NCI-H510A (cell line): ENCODE results near the gene ZBTB7C.

Source experiments
- DNase-seq: peaks from one replicate; lab custom pipeline; 2025; lab: John Stamatoyannopoulos, UW

The ZBTB7C gene

DNA sequence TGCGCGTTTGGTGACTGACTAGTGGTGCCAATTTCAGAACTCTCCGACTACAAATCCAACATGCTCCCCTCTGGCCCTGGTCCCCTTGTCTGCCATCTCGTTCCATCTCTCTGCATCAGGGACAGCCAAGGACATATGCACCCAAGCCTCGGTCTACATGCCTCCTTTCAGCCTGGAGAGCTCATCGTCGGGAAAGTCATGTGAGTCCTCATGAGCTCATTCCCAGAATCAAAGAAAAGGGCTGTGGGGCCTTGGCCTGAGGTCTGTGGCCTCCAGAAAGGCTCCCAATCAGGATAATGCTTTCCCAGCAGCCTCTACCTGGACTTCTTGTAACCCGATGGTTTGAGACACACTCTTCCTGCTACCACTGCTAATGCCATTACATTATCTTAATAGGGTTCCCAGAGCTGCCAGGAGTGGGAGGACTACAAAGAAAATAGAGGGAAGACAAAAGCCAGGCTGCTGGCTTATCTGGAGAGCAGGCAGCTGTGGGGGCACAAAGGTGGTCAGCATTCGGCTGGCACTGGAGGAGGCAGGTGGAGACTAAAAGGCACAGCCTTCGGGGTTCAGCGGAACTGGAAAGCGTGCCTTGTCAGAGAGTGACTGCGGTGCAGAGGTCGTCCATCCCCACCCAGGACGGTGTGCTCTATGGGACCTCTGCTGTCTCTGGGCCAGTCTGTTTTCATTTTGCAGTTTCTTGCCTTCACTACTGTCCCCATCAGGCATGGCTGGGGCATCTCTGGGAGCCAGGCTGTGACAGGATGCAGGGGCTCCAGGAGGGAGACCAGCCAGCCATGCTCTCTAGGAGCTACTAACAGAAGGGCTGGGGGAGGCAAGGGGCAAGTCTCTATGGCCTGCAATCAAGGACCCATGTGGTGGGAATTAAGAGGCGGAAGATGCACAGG is 374.3 kb downstream of the ZBTB7C start:
- DNase-seq: no peak

DNA sequence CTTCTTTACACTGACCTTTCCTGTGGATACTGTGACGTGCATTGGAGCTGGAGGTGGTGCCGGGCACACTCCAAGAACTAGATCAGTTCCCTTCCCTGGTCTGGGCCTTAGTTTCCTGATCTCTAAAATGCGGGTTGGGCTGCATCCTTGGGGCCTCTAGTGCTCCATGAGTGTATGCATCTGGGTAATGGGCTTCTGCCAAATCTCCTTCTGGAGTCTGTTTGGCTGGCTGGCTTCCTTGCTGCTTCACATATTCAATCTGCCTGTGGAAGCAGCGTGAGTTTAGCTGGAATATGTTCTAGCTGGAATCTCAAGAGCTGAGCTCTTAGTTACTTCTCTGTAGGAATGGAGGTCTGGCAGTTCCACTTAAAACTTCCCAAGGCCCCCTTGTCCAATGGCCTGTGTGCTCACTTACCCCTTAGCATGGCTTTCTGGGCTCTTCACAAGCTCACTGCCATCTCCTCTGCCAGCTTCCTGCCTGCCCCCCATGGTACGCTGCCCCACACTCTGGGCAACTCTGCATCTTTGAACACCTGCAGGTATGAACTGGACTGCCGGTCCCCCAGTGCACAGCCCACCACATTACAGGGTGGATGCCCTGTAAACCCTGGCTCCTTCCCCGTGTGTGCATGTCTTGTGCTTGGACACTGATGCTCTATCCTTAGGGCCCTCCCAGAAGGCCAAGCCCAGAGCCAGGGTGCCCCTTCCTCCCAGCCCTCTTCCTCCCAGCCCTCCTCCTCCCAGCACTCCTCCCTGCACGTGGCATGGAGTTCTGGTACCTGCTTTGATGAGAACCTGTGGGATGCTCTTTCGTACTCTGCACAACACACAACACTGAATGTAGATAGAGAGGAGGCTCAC is 375.2 kb downstream of the ZBTB7C start:
- DNase-seq: no peak

DNA sequence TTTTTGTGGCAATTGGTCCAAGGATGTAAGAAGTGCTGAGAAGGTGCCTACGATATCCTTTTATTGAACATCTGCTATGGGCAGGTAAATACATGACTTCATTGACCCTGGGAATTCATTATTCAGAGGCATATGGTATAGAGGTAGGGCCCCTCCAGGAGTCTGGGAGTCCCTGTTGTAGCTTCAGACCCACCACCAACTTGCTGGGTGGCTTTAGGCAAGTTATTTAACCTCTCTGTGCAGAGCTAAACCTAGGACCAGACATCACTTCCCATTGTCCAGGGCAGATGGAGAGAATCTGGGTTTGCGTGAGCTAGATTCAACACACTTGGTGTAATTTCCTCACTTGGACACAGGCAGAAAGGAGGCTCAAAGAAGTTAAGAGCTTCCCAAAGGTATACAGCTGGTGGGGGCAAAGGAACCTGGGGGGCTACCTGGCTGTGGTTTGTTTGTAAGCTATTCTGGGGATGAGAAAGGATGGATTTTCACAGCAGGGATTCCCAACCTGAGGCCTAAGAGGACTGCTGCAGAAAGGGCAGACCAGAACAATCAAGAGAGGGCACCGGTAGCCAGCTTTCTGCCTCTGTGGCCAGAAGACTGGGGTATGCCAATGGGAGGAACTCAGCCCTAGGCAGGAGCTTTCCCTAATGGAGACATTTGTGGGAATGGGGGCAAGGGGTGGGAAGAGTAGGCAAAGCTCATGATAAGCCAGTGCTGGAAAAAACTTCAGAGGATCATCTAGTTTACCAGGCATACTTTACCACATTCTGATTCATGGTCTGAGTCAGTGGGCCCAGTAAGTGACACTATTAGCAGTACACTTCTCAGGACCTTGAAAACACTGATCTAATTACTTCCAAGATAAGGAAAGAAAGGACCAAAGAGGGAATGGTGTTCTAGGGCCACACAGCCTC is 376.1 kb downstream of the ZBTB7C start:
- no peak for DNase-seq

DNA sequence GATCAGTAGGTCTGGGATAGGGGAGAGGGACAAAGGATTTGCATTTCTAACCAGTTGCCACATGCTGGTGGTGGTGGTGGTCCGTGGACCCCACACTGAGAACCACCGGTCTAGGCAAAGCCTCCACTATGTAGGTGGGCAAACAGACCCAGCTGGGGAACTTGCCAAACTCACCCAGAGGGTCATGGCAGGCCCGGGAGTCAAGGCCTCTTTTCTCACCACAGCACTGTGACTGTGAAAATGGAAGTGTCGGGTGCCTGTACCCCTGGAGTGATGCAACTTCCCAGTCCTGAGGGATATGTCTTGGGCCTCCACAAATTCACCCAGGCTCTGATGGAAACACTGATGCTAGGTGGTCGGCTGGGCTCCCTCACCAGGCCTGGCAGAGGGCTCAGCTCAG is 377.5 kb downstream of the ZBTB7C start:
- DNase-seq: no peak

DNA sequence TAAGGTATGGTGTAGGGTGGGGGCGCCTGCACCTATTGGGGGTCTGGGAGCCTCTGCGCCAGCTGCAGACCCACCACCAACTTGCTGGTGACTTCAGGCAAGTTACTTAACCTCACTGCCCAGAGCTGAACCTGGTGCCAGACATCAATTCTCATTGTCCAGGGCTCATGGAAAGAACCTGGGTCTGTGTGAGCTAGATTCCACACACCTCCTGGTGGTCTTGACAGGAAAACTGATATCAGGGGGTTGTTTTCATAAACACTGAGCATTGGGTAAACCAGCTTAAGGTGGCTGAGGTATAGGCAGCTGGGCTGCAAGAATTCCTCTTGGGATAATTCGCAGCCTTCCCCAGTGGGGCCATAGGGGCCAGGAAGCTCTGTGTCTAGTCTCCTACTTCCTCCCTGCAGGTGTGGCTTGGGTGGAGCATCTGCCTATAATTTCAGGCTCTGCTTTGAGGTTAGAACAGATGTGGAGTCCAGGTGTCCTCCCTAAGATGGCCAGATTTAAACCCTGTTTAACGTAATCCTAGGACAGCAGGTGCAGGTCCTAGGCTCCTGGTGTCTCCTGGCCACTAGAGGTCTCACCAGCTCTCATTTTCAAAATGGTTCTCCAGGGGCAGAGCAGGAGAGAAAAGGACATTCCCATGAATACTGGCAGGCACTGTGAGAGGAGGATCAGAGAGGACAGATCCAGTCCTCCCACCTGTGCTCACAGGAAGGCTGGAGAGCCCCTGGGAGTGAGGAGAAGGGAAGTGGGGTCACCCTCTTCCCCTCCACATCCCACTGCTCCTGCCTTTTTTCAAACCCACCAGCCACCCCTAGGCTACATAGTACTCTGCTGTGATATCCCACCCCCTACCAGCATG is 378.3 kb downstream of the ZBTB7C start:
- DNase-seq: peak; percentile 37

DNA sequence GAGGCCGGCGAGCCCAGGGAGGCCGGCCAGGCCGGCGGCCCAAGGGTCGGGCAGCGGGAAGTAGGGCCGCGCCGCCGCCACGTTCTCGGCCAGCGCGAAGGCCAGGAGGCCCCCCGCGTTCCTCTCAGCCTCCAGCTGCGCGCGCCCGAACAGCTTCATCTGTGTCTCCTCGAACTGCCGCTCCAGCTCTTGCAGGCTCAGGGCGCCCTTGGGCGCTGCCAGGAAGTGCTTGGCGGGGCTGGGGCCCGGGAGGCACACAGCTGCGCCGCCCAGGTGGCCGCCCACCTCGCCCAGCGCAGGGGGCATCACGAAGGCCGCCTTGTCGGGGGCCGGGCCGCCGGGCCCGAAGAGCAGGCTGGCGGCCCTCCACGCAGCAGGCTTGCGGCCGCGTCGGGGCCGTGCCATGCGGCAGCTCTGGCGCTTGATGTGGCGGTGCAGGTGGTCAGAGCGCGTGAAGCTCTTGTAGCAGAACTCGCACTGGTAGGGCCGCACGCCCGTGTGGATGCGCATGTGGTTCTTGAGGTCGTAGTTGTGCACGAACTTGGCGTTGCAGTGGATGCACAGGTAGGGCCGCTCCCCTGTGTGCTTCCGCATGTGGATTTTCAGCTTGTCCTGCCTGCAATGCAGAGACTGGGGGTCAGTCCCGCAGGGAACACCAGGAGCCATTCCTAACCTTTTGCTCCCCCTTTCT is 379.7 kb downstream of the ZBTB7C start:
- no peak for DNase-seq

DNA sequence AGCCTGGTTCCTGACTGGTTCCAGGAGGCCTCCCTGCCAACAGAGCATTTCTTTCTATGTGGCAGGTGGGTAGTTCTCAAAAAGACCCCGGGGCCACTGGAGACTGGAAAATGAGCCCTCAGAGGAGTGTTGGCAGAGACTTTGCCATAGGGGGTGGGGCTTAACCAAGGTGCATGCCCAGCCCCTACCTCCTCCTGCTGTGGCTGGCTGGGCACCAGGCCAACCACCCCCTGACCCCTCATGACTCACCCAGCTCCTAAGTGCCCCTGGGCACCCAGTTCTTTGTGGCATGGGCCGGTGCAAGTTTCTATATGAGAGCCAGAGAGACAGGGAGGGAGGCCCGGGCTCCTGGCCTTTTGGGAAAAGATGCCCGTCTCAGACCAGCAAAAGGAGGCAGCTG is 380.5 kb downstream of the ZBTB7C start:
- DNase-seq: no peak

DNA sequence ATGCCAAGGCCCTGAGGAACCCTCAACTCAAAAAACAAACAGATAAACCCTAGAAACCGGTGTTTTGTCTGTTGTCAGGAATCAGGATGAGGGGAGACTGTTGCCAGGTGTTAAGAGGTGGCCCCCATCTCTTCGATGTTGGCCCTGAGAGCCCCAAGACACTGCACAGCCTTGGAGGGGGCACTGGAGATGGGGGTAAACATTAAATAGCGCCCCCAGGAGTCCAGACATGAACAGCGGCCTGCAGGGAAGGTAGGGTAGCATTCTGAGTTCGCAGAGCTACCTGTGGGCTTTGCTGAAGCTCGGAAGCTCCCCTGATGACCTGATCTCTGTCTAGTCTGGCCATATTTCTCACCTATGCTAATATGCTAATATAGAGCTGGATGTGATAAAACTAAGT is 381.1 kb downstream of the ZBTB7C start:
- no peak for DNase-seq

DNA sequence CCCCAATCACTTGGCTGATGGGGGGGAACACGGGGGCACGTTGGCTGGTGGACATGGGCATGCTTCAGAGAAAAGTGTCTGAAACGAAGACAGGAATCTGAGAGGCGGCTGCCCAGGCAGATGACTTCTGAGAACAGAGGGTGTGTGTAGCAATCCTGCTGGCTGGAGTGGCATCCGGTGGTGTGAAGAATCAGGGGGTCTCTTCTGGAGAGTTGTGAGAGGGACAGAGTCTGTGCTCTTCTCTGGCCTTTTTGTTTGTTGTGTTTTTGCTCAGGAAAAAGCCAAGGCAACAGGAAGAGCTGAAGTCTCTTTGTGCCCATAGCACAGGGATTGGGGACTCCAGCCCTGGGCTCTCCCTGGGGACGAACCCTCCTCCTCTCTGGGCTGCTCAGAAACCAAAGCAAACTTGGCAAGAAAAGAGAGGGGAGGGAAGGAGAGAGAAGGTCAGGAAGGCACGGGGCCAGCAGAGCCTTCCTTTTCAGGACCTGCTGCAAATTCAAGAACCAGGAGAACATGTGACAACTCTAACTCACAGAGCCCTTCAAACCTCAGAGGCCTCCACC is 381.7 kb downstream of the ZBTB7C start:
- no peak for DNase-seq

DNA sequence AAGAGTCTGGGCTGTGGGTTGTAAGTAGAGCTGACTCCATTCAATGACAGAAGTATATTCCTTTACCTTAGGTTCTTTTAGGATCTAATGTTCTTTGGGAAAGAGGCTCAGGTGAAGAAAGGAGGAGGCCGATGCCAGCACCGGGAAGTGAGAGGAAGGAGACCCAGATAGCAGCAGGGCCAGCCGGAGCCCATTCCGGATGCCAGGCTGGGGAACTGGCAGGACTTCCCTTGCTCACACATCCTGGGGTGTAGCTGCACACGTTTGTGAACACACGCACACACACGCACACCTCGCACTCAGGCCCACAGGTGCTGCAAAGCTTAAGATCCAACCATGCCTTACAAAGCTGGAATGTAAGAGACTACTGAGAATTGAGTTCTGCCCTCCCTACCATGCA is 383.0 kb downstream of the ZBTB7C start:
- DNase-seq: no peak

DNA sequence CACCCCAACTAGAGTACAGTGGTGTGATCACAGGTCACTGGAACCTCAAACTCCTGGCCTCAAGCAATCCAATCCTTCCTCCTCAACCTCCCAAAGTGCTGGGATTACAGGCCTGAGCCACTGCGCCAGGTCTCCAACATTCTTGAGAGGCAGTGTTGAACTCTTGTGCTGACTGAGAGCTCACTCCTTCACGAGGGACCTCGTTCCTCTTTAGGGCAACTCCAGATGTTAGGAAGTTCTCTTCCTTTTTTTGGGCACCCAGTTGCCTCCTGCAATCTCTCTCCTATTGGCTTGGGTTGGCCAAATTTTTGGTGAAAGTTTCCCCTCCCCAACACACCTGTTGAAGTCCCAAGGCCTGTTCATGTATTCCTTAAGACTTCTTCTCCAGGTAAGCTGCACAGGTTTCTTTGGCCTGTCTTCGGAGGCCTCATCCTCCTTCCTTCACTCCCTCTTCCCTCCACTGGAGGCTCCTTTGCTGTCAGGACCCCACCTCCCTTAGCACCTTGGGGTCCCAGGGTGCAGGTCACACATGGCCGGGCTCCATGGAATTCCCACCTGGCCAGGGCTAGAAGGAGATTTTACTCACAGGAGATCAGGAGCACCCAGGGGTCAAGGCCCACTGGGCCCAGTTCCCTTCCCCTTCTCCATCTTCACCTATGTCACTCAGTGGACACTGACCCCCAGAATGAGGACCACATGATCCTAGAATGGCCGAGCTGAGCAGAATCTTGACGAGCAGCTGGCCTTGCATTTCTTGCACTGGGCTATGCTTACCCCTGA is 384.1 kb downstream of the ZBTB7C start:
- no peak for DNase-seq

DNA sequence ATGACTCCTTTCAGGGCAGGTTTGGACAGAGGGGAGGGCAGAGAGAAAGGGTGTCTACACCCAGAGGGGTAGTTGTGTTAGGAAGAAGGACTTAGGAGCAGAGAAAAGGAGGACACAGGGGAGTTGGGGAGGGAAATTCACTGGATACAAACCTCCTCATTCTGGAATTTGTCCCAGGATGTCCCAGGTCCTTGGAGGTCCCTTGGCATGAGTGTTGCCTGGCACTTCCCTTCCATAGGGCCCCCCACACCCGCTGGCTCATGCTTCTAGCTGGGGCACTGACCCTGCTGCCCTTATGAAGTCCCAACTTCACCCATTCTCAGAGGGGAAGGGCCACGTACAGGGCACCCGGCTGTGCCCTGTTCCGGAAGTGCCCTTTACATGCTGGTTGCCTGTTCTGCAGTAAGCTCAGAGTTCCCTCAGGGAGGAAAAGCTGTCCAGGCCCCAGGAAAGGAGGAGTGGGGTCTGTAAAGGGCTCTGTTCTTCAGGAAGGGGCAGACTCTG is 385.1 kb downstream of the ZBTB7C start:
- DNase-seq: no peak

DNA sequence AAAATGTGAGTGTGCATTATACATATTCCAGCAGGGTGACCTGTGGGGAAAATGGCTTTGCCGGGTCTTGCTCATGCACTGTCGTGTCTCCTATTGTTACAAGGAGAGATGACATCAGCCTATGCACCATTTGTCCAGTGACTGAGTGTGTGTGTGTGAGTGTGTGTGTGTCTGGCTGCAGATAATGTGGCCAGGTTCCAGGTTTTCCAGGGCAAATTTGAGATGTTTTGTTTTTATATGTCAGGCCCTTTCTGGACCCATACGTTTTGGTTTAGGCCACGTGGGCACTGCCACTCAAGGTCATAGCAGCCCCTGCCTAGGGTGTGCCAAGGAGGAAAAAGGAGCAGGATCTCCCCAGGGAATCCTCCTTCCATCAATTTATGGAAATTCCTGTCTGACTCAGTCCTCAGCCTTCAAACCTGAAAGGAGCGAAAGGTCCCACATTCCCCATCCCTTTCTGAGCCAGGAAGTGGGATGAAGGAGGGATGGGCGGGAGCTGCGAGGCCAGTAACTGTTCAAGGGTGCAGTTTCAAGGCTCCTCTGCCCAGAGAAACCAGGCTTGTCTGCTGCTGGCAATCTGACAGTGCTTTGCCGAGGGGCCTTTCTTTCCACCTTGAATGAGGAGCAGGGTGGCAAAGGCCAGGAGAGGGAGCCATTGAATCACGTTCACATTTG is 385.7 kb downstream of the ZBTB7C start:
- peak; percentile 36 for DNase-seq

DNA sequence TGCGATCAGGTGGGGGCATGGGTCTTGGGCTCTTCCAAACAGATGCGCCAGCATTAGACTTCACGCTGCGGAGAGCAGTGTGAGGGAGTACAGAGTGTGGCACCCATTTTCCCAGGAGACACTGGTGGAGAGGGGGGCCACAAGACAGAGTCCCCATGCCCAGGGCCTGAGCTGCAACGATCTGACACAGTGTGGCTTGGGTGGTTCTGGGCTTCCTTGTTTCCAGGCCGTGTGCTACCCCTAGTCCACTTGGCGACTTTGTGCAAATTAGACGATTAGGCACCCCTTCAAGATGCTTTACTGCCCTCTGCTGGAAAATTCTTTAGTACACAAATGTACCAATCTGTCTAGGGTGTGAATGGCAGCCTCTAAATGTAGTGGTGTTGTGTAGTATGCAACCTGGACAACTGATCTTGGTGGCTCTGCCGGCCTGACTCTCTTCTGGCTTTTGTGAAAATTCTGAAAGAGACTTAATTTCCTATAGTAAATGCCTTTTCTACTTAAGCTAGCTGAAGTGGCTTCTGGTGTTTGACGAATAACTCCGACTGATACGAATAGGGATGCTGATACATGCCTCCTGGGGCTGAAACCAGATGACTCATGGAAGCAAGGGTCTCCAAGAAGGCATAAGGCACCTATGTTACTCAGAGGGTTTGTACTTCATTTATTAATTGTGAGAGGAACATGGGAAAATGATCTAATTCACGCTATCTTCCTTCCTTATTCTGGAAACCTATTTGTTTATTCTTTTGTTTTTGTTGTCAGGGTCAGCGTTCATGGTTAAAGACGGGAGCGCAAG is 386.5 kb downstream of the ZBTB7C start:
- DNase-seq: peak; percentile 34

DNA sequence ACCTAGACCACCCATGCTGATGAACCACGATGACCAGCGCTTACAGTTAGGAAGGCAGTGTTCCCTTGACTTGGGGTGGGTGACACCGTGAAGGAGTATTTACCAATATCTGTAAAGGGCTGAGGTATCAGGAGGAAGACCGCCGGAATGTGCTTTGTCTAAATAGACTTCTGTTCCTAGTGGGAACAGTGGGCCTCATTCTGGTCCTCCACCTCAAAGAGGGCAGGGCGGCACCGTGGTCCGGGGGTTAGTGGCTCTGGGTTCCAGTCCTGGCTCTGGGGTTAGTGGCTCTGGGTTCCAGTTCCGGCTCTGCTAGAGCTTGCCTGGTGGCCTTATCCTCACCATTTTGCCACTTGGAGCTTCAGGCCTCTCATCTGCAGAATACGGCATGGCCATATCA is 387.2 kb downstream of the ZBTB7C start:
- DNase-seq: no peak

DNA sequence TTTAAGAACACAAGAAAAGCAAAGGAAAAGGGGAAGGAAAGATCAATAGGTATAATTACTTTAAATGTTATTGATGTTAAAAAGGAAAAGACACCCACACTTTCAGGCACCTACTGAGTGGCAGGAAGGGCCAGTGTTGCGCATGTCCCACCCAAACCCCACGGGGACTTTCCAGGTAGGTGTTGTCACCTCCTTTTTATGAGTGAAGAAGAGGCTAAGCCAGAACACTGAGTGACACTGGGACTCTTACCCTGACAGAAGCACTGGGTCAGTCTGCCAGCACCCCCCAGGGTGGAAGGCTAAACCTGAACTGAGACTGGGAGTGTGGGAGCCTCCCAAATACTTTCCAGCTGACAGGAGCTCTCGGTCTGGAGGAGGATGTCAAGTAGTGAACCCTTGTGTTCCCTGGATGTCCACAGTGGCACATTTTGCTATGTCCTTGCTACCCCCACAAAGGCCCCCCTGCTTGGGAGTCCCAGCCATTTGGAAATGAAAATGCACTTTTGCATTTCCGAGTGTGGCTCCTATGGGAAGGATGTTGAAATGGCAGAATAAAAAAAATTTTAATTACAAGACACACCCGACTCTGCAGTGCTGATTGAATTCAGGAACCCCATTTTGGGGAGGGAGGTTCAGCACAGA is 387.8 kb downstream of the ZBTB7C start:
- no peak for DNase-seq
